Activated CD8-positive, alpha-beta memory T cell treated with anti-CD3 and anti-CD28 coated beads for 1 hour (primary cell): ENCODE data around the gene NIPBL.
"Not testable (repeated sequence)": the region's sequence is repeated elsewhere in the genome, so short reads cannot be mapped to it uniquely, and the experiment has no call there.

Experiments used
- DNase-seq, 2 donors: peaks; one replicate each; pipeline ENCODE4 v3.0.0-alpha.2; 2020; ENCODE audit warnings: low read depth in 1 of 2; ENCODE audit errors: extremely low read depth in 1 of 2

NIPBL gene

DNA sequence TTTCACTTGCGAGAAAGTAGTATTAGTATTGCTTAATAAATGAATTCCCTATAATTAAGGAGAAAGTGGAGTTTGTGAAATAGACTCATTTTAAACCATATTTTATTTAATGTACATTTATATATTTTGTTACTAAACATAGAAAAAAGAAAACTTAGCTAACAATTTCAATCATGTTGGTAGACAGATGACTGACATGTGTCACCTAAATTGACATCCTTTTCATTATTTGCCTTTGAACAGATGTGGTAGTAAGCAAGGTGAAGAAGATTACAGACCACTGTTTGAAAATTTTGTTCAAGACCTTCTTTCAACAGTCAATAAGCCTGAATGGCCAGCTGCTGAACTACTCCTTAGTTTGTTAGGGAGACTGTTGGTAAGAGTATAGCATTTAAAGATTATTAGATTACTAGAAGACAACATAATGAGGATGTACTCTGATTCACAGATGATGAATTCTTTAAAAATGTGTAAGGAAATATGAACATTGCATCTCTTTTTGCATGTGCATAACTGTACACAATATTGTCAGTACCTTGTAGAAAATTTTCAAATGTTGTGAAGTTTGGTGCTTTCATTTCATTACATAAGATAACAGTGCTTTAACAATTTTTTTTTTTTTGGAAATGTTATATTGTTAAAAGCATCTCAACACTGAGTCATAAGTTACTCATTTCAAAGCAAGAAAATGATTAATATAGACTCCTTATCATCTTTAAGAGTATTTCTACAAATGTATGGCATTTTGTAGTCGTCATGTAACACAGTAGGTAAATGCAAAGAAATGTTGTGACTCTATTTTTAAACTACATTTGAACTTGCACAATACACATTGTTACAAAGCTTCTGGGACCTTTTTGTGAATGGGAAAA lies 139.5 kb downstream of the NIPBL start:
- DNase-seq: no peak

DNA sequence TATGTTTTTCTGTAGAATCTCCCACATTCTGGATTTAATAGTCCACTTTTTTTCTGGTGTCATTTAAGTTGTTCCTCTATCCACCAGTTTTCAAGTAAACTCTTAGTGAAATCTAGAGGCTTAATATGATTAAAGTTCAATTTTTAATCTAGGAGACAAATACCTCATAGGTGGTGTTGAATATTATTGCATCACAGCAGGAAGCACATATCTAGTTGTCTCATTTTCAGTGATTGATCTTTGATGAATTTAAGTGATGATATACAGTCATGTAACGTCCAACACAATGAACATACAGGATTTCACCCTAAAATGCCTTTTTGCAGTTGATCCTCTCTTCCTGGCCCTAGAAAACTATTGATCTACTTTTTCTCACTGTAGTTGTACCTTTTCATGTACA lies 152.3 kb downstream of the NIPBL start:
- DNase-seq: no peak

DNA sequence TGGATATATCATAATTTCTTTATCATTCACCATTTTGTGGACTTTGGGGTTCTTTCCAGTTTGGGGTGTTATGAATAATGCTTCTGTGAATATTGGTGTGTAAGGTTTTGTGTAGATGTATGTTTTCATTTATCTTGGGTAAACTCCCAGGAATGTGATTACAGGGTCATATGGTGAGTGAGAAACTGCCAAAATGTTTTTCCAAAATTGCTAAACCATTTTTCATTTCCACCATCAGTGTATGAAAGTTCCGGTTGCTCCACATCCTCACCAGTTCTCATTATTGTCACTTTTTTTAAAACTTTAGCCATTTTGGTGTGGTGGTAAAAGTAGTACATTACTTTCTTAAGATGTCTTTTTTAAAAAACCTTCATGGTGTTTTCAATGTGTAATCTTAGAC lies 152.9 kb downstream of the NIPBL start:
- no peak for DNase-seq

DNA sequence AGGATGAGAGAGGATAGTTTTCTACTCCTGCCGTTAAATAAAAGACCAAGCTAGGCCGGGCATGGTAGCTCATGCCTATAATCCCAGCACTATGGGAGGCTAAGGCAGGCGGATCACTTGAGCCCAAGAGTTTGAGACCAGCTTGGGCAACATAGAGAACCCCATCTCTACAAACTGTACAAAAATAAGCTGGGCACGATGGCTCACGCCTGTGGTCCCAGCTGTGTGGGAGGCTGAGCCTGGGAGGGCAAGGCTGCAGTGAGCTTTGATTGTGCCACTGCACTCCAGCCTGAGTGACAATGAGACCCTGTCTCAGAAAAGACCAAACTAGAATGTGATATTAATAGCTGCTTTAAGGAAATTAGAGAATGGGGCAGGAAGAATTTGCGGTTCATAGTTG lies 158.4 kb downstream of the NIPBL start:
- DNase-seq: no peak

GRCh38 chr5:37037840-37038239 lies 161.3 kb downstream of the NIPBL start:
- no peak for DNase-seq

GRCh38 chr5:37039824-37040223 lies 163.3 kb downstream of the NIPBL start:
- DNase-seq: no peak

- DNase-seq: no peak
Observed at GRCh38 chr5:37043693-37044092, 167.1 kb downstream of the NIPBL start.

DNA sequence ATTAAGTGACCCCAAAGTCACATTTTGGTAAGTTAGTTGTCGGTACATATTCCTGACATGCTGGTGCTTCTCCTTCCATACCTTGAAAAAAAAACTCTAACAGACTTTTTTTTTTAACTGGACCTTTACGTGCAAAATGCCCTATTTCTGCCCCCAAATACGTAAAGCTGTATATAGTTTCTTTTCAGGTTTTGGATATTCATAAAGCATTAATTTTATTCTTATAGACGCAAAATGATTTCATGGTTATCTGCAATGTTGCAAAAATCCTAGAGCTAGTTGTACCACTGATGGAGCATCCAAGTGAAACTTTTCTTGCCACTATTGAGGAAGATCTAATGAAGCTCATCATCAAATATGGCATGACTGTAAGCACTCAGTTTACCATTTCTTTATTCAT lies 167.6 kb downstream of the NIPBL start:
- DNase-seq: no peak

DNA sequence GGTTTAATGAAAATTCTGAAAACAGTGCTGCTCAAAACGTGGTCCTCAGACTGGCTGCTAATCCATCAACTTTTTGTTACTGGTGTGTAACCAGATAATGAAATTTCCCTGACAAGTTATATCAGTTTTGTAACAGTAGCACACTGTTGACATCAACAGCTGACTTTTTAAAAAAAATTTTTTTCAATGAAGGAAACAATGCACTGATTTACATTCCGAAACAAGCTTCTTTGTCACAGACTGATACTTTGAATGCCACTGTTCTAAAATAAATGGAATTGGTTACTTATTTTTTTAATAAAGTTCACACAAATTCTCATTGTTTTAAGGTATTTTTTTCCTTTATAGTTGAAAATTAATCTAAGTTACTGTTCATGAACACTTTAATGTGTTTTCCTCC lies 169.1 kb downstream of the NIPBL start:
- DNase-seq: no peak

DNA sequence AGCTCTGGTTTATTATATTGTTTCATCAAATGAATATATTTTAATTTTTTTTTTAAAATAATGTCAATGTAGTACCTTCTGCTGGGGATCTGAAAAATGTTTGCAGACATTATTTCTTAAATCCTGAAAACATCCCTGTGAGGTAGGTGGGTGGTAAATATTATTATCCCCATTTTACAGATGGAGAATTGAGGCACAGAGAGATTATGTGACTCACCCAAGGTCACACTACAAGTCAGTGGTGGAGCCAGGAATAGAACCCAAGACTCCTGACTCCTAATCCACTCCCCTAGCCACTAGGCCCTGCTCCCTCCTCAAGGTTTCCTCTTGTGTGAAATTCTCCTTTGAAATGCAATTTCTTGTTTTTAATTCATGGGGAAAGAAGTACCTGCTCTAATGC lies 171.4 kb downstream of the NIPBL start:
- DNase-seq: no peak

- DNase-seq: no peak
Observed at GRCh38 chr5:37054391-37054790, 177.8 kb downstream of the NIPBL start.

DNA sequence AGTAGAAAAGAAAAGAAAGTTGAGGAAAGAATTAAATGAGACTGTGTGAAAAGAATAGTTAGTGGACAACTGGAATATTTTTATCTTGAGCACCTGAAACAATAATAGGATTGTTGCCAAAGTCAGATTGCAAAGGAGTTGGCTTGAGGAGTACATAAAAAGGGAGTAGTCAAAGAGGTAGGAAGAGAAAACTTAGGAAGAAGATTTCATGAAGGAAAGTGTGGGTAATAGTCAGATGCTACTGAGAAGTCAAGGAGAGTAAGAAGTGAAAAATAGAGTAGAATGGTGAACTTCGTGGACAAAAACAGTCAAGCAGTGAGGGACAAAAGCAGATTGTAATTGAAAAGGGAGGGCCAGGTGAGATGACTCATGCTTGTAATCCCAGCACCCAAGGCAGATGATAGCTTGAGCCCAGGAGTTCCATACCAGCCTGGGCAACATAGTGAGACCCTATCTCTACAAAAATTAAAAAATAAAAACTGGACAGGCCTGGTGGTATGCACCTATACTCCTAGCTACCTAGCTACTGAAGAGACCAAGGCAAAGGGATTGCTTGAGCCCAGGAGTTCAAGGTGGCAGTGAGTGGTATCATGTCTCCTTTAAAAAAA lies 178.9 kb downstream of the NIPBL start:
- no peak for DNase-seq

GRCh38 chr5:37056762-37057161 lies 180.2 kb downstream of the NIPBL start:
- DNase-seq: no peak

DNA sequence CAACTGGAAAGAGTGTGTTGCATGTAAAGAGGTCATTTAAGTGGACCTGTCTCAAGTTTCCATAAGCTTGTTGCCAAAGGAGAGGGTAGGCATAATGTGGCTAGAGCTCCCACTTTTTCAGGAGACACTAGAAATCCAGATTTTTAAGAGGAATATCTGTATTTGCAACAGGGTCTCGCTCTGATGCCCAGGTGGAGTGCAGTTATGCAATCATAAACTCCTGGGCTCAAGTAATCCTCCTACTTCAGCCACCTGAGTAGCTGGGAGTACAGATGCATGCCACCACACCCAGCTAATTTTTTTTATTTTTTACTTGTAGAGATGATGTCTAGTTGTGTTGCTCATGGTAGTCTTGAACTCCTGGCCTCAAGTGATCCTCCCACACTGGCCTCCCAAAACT lies 183.5 kb downstream of the NIPBL start:
- DNase-seq: no peak

- no peak for DNase-seq
Observed at GRCh38 chr5:37063739-37064138, 187.2 kb downstream of the NIPBL start.

DNA sequence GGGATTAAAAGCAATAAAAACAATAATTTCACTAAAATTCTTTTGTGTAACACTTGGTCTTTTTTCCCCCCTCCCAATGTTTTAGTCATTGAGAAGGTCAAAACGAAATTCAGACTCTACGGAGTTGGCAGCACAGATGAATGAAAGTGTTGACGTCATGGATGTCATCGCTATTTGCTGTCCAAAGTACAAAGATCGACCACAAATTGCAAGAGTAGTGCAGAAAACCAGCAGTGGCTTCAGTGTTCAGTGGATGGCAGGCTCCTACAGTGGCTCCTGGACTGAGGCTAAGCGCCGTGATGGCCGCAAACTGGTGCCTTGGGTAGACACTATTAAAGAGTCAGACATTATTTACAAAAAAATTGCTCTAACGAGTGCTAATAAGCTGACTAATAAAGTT lies 187.9 kb downstream of the NIPBL start:
- DNase-seq: no peak

- DNase-seq: no peak
Observed at GRCh38 chr5:37071487-37071886, 194.9 kb downstream of the NIPBL start.

DNA sequence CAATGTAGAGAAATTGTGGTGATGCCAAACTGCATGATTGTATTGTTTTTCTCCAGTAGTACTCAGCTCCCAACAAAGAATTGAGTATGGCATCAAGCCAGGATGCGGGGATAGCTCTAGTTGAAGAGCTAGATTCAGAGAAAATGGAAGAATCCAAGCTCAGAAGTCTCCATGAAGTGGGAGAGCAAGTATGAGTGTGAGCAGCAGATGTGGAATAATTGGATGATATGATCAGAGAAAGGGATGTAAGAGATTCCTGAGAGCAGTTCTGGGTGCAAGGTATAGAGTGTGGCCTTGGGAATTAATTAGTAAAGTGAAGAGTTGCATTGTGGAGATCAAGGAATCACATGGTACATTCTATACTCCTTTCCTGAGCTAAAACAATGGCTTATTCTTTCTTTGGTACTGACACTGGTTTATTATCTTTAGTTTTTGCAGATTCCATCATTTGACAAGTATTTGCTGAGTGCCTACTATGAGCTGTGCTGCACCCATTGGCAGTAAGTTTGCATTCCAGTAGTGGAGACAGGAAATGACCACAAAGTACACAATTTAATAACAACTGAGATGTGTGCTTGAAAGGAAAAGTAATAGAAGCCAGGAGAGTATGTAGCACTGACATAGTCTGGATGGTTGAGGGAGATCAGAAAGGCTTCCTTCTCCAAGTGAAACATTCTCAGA lies 195.5 kb downstream of the NIPBL start:
- DNase-seq: no peak

- no peak for DNase-seq
Observed at GRCh38 chr5:37075399-37075950, 198.9 kb downstream of the NIPBL start.

DNA sequence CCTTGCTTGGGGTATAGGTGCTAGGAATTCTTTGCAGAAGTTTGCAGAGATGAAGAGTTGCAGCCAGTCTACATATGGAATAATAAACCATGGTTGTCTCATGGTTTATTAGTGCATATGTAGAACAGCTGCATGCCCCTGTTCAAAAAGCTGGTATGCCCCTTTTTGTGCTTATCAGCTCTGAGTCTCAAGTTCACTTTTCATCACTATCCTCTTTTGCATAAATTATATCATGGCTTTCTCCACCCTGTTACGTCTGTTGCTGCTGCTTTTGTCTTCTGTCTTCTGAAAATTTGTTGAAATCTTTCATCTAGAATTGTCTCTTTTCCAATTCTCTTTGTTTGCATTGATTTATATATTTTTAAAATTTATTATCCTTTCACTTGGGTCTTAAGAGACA lies 200.6 kb downstream of the NIPBL start:
- no peak for DNase-seq

- no peak for DNase-seq
Observed at GRCh38 chr5:37080697-37081096, 204.1 kb downstream of the NIPBL start.

GRCh38 chr5:37082977-37083376 lies 206.4 kb downstream of the NIPBL start:
- not testable (repeated sequence) for DNase-seq
